Pulmonary artery endothelial cell (primary cell): Measurements from ENCODE around the gene FAM78B. TPM values are rescaled to one million over a fixed set of nuclear protein-coding genes. Genes with fewer than 3 reads are reported as not detected.

Experiments
- DNase-seq: peaks from one replicate; pipeline ENCODE4 v3.0.0-alpha.2; 2011; ENCODE audit warnings: low read depth, low spot score
- total RNA-seq: library from RNA; depleted of rRNA; stranded (reverse); fragments of >200 nt; gene quantifications from 2 replicates; pipeline ENCODE4 v1.2.3, GENCODE V29; 2014

FAM78B gene
- total RNA-seq, 1 donor from 2014 or later = 0.13 TPM

GRCh38 chr1:166164995-166165660 is 1.7 kb downstream of the FAM78B start:
- DNase-seq = no peak

- DNase-seq = no peak
Measured at GRCh38 chr1:166164646-166164994, 2.2 kb downstream of the FAM78B start.

- DNase-seq = no peak
Measured at GRCh38 chr1:166159656-166160055, 7.1 kb downstream of the FAM78B start.

GRCh38 chr1:166156674-166157073 is 10.1 kb downstream of the FAM78B start:
- no peak for DNase-seq

- DNase-seq = no peak
Measured at GRCh38 chr1:166155108-166155507, 11.7 kb downstream of the FAM78B start.

- no peak for DNase-seq
Measured at GRCh38 chr1:166153525-166154314, 13.1 kb downstream of the FAM78B start.

- no peak for DNase-seq
Measured at GRCh38 chr1:166152978-166153377, 13.8 kb downstream of the FAM78B start.

GRCh38 chr1:166151804-166152203 is 15.0 kb downstream of the FAM78B start:
- no peak for DNase-seq

GRCh38 chr1:166145499-166145898 is 21.3 kb downstream of the FAM78B start:
- no peak for DNase-seq

GRCh38 chr1:166141969-166142368 is 24.8 kb downstream of the FAM78B start:
- no peak for DNase-seq

GRCh38 chr1:166140251-166140650 is 26.6 kb downstream of the FAM78B start:
- DNase-seq = no peak

- DNase-seq = no peak
Measured at GRCh38 chr1:166139735-166140134, 27.1 kb downstream of the FAM78B start.

- no peak for DNase-seq
Measured at GRCh38 chr1:166136699-166137401, 30.0 kb downstream of the FAM78B start.

- no peak for DNase-seq
Measured at GRCh38 chr1:166136222-166136621, 30.6 kb downstream of the FAM78B start.

- no peak for DNase-seq
Measured at GRCh38 chr1:166133857-166134256, 32.9 kb downstream of the FAM78B start.

- DNase-seq = no peak
Measured at GRCh38 chr1:166133276-166133841, 33.4 kb downstream of the FAM78B start.

GRCh38 chr1:166132496-166132895 is 34.3 kb downstream of the FAM78B start:
- DNase-seq = no peak

- DNase-seq = no peak
Measured at GRCh38 chr1:166129006-166129405, 37.8 kb downstream of the FAM78B start.

GRCh38 chr1:166128195-166128594 is 38.6 kb downstream of the FAM78B start:
- DNase-seq = no peak

GRCh38 chr1:166127003-166127402 is 39.8 kb downstream of the FAM78B start:
- DNase-seq = no peak

- DNase-seq = no peak
Measured at GRCh38 chr1:166122873-166123466, 43.8 kb downstream of the FAM78B start.

- DNase-seq = no peak
Measured at GRCh38 chr1:166121010-166121409, 45.8 kb downstream of the FAM78B start.
